Breast epithelium (tissue), 3 donors: ENCODE results near the gene DVL1.

Source experiments
- POLR2A ChIP-seq: fragments of 450-650 bp; IDR thresholded peaks from one replicate; pipeline ENCODE4 v1.6.1; 2016; ENCODE audit warnings: antibody characterized with exemption, mild to moderate bottlenecking, moderate library complexity
- TF ChIP-seq, protein P1 (sequence below), 3 donors: fragments of 450-650 bp; IDR thresholded peaks; one replicate each; pipeline ENCODE4 v1.5.1; 2016 to 2017; ENCODE audit warnings: antibody characterized with exemption in 3 of 3, mild to moderate bottlenecking in 3 of 3, moderate library complexity in 3 of 3

DNA sequence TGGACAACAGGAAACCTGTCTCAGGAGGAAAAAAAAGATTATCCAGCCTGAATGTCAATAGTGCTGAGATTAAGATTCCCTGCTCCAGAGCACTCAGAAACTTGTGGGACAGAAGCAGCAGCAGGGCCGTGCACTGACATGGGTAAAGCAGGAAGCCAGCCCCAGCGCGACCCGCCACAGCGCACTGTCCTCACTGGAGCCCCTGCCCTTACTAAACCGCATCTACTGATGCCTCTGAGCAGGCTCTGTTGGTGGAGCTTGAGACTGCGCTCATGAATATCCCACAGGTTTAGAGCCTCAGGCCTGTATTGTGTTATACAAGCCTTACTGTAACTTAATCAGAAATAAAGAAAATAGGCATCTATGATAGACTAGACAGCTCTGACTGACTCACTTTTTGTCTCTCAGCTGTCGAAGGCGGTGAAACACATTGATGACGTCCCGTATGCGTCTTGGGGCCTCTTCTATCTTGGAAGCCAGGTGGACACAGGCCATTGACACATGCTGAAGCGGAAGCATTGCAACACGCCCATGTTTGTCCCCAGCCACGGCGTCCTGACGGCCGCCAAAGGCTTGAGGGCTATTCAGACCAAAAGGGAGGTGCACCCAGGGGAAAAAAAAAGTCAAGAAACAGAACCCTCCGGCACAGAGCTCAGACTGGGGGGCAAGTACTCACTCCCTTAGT, 48.8 kb upstream of the DVL1 start:
- TF ChIP-seq, protein P1, sequence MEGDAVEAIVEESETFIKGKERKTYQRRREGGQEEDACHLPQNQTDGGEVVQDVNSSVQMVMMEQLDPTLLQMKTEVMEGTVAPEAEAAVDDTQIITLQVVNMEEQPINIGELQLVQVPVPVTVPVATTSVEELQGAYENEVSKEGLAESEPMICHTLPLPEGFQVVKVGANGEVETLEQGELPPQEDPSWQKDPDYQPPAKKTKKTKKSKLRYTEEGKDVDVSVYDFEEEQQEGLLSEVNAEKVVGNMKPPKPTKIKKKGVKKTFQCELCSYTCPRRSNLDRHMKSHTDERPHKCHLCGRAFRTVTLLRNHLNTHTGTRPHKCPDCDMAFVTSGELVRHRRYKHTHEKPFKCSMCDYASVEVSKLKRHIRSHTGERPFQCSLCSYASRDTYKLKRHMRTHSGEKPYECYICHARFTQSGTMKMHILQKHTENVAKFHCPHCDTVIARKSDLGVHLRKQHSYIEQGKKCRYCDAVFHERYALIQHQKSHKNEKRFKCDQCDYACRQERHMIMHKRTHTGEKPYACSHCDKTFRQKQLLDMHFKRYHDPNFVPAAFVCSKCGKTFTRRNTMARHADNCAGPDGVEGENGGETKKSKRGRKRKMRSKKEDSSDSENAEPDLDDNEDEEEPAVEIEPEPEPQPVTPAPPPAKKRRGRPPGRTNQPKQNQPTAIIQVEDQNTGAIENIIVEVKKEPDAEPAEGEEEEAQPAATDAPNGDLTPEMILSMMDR (IDR thresholded peaks at IDR 0.05): no peak
- no peak for TF ChIP-seq POLR2A
